Transverse colon (tissue), 3 donors: ENCODE data around the gene LBR.

Experiments
- POLR2A ChIP-seq: fragments of 450-650 bp; IDR thresholded peaks from one replicate; pipeline ENCODE4 v1.6.1; 2016; ENCODE audit warnings: antibody characterized with exemption, mild to moderate bottlenecking, moderate library complexity
- TF ChIP-seq, protein P1 (sequence below), 5 experiments: fragments of 200-600 bp in 3 of 5; fragments of 450-650 bp in 2 of 5; sonication (generic) in 3 of 5; IDR thresholded peaks; 1 replicate in 2 of 5; 2 replicates in 3 of 5; pipeline ENCODE4 v1.5.1; 2016 to 2017; ENCODE audit warnings: antibody characterized with exemption in 5 of 5, inconsistent platforms in 3 of 5, mild to moderate bottlenecking in 2 of 5, moderate library complexity in 1 of 5

DNA sequence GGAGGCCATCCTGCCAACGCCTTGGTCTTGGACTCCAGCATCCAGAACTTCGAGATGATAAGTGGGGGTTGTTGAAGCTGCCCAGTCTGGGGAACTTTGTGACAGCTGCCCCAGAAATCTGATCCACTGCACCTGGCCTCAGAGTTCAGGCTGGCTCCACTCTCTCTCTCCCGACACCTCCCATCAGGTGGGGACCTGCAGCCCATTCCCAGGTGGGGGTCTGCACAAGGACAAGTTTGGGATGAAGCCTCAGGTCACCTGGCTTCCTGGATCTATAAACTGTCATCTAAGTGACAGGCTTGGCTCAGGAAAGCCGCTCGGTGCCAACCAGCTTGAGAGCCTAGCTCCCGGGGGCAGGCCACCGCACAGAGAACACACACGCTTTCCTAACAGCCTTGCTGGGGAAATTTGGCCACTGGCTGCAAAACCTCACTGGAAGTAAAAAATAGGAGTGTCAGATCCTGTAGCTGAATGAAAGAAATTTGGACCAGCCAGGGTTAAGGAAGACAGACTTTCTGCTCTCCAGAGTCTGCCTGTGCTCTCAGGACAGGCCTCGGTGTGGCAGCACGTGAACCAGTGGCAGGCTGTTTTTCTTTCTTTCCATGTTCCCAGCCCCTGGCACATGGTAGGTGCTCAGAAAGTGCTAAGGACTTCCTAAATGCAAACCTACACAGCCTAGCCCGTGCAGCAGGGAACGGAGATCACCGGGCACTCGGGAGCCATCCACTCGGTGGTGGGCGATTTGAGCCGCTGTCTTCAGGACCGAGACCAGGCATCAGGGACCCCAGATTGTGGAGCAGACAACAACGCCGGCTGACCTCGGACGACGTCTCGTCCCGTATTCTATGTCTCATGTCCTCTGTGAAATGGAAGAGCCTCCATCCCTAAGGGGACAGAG lies 42.6 kb upstream of the LBR start:
- TF ChIP-seq, protein P1, sequence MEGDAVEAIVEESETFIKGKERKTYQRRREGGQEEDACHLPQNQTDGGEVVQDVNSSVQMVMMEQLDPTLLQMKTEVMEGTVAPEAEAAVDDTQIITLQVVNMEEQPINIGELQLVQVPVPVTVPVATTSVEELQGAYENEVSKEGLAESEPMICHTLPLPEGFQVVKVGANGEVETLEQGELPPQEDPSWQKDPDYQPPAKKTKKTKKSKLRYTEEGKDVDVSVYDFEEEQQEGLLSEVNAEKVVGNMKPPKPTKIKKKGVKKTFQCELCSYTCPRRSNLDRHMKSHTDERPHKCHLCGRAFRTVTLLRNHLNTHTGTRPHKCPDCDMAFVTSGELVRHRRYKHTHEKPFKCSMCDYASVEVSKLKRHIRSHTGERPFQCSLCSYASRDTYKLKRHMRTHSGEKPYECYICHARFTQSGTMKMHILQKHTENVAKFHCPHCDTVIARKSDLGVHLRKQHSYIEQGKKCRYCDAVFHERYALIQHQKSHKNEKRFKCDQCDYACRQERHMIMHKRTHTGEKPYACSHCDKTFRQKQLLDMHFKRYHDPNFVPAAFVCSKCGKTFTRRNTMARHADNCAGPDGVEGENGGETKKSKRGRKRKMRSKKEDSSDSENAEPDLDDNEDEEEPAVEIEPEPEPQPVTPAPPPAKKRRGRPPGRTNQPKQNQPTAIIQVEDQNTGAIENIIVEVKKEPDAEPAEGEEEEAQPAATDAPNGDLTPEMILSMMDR (IDR thresholded peaks at IDR 0.05) = no peak
- TF ChIP-seq POLR2A = no peak
